Left forelimb (tissue), 1 donor: ENCODE results near the gene TPD52L1.

Experiments
- DNase-seq: peaks from one replicate; pipeline ENCODE4 v3.0.0-alpha.2; 2018; ENCODE audit warnings: low spot score

Gene TPD52L1

DNA sequence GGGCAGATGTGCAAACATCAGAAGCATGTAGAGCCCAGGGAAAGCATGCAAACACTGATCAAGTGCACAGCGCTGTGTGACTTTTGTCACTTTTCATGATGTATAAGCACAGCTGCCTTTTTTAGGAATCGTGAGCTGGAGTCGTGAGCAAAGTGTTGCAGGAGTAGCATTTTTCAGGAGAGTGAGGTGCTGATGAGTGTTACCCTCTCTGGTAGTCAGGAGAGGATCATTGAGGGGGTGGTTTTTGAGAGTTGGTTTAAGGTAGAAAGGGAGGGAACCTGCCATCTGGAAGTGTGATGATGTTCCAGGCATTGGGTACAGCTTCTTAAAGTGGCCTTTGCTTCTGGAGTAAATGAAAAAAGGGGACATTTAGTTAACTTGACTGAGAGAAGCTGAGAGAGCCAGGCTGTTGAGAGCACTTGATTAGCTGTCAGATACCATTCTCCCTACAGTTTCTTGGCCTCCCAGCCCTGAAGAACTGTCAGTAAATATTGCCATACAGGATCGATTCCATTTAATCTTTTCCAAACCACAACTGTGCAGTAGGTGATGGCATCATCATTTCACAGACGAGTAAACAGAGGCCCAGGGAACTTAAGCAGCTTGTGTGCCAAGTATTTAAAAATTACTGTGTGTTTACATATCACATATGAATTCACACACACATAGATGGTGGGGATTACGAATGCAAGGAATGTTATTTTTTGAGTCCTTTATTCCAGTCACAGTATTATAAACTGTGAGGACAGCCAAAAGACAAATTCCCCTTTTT, 28.9 kb downstream of the TPD52L1 start:
- DNase-seq = no peak

DNA sequence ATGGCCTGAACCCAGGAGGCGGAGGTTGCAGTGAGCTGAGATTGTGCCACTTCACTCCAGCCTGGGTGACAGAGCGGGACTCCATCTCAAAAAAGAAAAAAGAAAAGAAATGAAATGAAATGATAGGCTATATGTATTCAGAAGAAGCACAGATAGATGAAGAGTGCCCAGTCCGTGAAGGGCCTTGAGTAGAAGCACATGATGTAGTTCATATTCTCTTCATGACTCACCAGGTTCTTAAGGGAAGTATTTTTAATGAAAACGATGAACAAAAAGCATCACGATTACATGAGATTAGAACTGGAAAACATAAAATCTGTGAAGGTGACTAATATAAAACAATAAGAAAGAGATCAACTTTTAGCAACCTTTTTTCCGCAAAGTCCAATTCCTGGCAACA, 29.8 kb downstream of the TPD52L1 start:
- DNase-seq = no peak

DNA sequence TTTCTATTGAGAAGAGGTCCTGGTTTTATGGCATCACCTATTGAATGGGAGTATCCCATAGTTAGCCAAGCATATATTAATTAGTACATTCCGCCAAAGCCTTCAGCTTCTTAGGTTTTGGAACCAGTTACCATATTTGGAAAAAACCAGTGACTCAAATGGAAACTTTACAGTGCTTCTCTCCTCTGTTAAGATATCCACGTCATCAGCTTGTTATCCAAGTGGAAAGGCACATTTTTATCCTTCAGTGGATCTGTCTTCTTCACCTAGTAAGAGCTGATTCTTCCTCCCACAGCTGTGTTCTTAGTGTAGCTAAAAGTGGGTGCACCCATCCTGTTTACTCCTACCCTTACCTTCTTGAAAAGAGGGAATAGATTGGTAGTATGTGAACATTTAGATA, 34.5 kb downstream of the TPD52L1 start:
- DNase-seq = no peak

DNA sequence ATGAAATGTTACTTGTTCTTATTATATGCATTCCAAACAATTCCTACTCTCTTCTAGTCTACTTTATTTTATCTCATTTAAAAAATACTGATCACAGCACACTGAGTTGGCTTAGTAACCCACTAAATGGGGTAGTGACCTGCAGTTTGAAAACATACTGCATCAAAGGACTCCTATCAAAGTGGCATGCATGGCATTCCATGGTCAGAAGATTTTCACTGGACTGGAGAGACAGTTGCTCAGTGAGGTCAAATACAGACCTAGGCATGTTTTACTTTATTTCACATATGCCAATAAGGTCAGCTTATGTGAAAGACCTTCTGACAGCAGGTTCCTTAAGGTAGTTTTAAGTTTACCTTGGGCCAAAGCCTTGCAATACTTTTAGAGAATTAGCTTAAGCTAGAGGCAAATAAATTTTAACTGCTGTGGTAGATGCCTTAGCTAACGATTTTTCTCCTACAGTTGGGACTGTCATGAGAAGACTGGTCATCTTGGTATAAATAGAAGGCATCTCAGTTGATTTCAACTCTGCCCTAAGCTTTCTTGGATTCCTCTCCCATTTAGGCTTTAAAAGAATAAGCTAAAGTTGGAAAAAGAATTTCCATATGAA, 35.1 kb downstream of the TPD52L1 start:
- DNase-seq = no peak

DNA sequence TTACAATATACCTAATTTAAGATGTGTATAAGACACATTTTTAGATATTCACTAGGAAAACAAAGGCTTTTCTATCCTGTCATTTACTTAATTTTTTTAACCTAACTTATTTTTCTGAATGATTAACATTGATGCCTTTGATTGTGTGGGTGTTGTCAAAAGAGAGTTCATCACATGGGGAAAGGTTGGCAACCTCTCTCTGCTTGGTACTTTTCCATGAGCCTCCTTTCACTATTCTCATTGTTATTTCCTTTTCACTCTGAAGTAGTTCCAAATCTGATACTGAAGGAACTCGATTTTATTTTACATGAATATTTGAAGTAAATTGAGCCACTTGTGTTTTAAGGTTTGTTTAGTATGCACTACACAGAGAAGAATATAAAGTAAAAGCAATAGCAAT, 35.9 kb downstream of the TPD52L1 start:
- DNase-seq = no peak

DNA sequence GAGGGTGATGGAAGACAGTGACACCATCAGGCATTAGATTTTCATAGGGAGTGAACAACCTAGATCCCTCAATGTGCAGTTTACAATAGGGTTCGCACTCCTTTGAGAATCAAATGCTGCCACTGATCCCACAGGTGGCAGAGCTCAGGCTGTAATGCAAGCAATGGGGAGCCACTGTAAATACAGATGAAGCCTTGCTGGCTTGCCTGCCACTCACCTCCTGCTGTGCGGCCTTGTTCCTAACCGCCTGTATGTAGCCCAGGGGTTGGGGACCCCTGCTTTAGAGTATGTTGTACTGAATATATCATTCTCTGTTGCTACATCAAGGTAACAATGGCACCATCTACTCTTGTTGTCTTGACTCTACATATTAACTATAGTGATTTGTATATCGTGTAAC, 37.1 kb downstream of the TPD52L1 start:
- DNase-seq = no peak

DNA sequence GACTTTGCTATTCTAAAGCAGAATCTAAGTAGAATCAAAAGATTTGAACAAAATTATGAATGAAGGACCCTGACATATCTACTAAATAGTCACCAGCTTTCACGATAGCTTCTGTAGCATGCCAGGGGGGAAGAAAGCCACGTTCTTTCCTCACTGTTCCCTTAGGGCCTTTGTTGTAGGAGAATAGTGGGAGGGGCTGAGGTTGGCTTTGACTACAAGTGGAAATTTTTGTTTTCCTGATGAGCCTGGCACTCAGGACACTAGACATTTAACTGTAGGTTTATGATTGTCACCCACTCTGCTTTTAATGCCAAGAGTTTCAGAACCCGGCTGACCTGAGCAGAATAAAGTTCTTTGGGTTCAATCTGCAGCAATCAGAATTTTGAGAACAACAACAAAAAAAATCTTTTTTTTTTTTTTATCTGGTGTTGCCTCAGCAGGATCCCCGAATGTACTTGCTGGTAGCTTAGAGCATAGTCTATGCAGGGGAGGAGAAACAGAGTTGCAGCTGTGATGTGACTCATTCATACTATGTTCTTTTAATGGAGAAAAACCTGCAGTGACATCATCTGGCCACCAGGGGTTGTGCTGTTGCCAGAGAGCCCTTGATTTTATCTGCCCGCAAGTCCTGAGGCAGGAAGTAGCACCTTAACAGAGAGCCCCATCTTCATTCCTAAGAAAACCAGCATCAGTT, 38.5 kb downstream of the TPD52L1 start:
- no peak for DNase-seq

DNA sequence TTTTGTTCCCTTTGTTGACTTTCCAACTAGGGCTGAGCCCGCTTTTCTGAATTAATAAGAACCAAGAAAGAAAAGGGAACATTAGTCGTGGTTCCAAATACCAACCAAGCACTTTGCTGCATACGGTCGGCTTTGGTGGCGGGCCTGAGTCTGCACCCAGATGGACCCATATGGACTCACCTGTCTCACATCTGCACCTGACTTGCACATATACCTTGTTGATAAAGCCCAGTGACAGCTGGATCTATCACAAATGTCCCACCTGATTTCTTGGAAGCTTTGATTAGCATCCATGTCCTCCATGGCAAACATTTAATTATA, 39.0 kb downstream of the TPD52L1 start:
- no peak for DNase-seq

DNA sequence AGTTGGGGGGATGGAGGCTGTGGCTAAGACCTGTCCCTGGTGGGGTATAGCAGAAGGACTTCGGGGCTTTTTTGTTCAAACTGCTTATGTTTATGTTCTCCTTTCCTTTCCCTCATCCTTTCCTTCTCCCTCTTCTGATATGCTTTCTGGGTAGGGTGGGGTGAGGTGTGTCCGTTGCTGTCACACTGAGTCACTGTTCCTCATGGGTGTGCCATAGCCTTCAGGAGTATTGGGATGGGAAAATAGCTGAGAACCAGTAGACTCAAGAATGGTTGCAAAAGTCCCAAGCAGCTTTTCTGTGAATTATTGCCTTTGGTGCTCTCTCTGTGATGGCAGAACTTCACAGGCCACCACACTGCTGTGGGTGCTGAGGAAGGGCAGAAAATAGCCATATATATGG, 39.6 kb downstream of the TPD52L1 start:
- no peak for DNase-seq

DNA sequence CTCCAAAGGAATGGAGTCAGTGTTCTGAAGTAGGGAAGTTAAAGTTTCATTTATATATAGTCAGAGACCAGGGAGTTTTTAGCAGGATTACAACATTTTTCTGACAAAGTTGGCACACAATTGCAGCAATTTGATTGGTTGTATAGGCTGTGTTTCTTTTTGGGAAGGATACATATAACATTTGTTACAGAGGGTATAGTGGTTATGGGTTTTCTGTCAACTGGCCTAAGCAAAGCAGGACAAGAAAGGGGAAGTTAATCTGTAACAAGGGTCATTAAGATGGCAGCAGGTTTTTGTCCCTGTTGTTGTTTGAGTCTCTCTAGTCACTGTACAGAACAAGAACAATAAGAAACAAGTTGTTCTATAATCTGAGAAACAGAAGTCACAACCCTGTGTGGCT, 41.4 kb downstream of the TPD52L1 start:
- DNase-seq = no peak

DNA sequence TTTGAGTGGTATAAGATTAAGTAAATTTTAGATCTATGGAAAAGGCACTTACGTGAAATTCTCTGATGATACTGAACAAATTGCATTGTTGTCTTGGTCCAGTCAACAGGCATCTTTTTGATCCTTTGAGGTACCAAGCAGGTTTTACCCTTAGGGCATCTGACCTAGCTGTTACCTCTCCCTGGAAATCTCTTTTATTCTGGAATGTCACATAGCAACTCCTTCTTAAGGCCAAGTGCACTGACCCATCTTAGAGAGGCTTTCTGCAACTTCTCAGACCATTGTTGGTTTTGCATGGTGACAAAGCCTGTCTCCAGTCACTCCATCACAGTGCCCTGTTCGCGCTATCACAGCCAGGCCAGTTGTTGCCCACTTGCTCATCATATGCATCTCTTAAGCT, 42.0 kb downstream of the TPD52L1 start:
- DNase-seq = no peak

DNA sequence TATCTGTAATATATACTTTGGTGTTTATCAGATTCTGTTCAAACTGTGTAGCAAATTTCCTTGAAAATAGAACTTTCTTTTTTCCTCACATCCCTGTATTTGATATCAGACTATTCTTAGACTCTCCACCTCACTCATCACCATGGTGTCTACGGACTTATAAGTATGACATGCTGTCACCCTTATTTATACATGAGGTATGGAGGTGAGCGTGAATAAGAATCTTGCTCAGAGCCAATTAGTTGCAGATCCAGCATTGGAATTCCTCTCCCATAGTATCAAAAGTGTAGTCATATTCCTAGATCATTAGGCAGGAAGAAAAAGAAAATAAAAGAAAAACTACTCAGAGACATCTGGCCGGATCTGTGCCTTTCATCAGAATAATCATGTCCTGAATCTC, 43.0 kb downstream of the TPD52L1 start:
- no peak for DNase-seq

DNA sequence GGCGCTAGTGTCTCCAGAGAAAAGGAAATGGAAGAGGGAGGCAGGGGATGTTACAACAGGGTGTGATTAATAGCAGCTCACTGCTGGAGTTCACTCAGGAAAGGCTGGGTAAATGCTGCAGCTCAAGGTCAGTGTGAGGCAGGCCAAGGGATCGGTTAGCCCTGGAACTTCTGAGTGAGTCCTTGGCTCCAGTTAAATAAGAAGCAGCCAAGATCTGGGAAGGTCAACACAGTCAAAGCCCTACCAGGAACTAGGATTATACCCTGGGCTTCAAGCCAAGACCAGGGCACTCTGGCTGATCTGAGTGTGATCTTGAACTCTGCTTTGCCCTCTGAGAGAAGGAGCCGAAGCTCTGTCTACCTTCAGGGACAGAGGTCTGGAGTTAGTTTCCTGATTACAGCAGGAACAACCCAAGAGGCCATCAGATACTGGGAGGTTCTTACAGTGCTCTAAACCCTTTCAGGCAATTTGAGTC, 44.3 kb downstream of the TPD52L1 start:
- no peak for DNase-seq

DNA sequence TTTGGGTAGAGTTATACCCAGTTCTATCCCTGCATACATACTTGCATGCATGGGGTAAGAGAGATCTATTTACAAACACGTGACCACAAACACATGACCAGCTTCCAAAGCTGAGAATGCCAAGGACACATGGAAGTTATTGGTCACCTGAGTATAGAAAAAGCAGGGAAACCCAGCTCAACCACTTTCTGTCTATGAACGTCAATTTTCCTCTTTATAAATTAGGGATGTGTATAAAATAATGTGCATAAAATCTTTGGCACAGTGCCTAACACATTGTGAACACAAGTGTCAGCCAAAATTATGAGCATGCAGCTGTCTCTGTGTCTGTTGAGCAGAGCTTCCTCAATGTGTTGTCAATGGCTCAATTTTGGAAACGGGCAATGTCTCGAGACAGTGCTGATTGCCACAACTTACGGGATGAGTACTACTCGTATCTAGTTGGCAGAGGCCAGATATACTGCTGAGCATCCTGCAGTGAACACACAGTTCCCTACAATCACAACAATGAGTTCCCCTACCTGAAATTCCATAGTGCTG, 44.9 kb downstream of the TPD52L1 start:
- no peak for DNase-seq

DNA sequence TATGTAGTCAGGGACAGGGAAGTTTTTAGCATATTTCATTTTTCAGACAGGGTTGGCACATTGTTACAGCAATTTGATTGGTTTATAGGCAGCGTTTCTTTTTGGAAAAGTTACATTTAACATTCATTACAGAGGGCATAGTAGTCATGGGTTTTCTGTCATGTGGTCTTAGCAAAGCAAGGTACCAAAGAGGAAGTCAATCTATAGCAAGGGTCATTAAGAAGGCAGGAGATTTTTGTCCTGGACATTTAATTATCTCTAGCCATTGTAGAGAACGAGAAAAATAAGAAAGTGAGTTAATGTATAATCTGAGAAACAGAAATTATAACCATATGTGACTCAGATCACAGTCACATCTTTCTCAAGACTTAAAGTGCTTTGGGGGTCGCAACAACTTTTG, 47.4 kb downstream of the TPD52L1 start:
- no peak for DNase-seq

DNA sequence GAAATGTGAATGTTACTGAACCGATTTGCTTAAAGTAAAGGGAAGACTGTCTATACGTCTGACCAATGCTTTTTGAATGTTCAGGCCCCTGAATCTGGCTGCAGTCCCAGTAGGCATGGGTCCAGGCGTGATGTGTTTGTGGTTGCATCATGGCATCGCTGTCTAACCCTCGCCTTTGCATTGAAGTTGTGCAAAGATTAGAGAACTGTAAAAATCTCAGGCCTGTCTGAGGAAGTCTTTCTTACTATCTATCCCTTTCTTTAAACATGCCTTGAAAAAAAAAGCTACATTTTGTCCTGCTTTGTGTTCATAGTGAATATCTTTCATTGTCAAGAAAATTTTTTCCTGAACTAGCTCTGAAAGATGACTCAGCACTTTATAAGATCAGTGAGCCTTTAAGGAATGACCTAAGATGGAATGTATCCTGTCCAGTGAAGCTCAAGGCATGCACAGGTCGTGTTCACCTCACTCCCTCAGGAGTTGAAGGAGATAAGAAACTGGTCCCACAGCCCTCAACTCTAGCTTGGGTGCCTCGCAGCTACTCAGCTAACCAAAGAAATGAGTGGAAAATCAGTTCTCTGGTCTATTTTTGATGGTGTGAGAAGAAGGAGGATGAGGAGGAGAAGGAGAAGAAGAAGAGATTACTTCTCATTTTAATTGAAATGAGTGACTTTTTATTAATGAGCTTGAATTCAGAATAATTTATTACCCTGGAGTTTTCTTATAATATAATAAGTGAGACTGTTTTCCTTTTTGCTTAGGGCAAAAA, 48.6 kb downstream of the TPD52L1 start:
- no peak for DNase-seq

DNA sequence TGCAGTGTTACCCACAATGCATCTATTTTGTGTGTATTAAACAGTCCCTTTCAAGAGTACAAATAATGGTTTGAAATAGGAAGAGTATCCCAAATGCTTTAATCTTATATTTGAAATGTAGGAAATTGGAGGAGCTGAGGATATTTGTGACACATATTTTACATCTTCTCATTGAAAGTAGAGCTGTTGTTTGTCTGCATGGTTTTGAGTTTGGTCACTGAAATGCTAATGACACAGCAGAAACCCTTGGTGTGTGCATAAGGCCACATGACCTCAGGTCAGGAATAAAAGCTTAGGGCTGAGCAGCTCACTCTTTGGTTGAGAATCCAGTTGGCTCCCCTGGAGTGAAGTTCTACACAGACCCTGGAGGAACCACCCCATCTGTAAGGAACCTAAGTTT, 49.8 kb downstream of the TPD52L1 start:
- no peak for DNase-seq

DNA sequence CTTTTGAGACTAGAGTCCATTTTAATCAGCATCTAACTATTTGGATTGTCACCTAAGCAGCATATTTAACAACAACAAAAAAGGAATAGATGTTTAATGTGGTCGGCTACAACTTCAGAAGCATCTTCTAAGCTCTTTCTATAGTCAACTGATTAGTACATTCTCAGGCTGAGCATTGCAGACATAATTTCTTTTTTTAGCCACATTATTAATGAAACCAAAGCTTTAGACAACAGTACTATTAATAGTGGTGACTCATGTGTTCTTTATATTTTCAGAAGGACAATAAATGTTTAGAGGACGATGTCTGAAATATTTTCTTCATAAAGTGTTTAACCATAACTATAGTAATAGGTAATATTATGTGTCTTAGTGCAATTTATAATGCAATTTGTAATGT, 52.4 kb downstream of the TPD52L1 start:
- no peak for DNase-seq

DNA sequence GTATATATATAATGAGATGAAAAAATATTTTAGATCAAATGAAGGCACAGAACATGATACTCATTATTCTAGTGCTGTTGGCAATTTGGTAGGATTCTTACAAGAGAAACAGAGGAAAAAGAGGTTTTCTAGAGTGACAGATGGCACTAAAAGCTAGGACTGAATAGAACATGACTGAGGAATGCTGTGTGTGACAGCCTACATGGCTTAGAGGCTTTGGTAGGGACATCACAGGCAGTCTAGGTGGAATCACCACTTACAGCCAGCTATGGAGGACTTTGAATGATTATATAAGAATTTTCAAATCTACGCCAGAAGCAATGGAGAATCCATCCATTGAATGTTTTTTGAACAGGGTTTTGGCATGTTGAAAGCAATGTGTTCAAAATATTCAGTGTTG, 52.8 kb downstream of the TPD52L1 start:
- no peak for DNase-seq

DNA sequence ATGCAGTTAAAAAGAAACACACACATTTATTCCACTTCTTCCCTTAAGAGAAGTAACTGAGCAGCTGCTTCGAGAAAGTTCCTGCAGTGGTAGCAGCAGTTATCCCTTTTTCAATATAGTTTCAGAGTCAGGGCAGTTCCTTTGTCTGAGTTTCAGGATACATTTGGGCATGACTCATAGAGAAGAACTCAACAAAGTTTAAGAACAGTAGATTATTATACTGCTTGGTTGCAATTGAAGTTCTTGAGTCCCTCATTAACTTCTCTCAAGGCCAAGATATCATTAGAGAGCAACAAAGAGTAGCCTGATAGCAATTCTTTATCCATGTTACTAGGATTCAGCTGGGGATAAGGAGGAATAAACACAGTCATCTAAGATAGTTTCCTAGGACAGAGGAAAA, 54.4 kb downstream of the TPD52L1 start:
- no peak for DNase-seq

DNA sequence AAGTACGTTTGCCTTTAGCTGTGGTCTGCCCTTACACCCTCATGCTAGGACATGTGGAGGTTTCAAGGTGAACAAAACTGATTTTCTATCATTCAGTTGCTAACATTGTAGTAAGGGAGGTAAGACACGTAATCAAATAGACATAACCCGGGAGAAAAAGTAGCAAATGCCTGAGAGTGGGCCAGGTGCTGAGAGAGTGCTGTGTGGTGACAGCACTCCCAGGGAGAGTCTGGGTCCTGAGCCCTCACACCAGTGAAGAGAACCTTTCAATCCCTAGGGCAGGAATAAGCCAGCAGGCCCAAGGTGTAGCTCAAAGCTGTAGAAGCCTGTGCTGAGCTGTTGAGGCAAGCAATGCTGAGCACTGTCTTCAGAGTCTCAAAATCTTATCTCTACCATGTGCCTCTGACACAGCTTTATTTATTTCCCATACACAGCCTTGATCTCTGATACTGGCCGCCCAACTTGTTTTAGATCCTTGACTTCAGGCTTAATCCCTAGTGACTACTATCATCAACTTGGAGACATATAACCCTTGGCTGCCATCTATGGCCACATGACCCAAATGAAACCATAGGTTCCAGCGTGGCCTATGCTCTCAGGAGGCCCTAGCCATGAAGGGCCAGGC, 55.2 kb downstream of the TPD52L1 start:
- no peak for DNase-seq

DNA sequence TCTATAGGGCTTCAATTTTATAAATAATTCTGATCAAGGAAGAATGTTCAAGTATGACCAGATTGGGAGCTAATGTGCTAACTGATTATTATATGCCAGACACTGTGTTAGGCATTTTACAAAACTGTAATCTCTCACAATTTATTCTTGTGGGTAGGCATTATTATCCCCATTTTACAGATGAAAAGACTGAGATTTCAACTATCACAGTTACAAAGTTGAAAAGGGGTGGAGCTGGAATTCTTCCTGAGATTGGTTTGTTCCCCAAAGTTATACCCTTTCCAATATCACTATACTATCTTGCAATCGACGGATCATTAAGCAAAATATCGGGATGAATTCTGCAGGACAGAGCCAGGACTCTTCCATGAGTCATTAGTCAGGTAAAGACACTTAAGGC, 57.1 kb downstream of the TPD52L1 start:
- no peak for DNase-seq
